GM12875 (cell line): ENCODE measurements around the gene CAMSAP3.

ENCODE experiments used
- H3K4me3 ChIP-seq: one replicate; pipeline ENCODE4 v1.5.1; 2011; ENCODE audit warnings: low read depth, low read length, control low read depth
- TF ChIP-seq, protein P1 (sequence below): IDR thresholded peaks from 2 replicates; pipeline ENCODE4 v1.5.1; 2011; ENCODE audit warnings: low read depth, mild to moderate bottlenecking, control low read depth, inconsistent platforms, low read length, moderate library complexity, borderline replicate concordance; ENCODE audit not compliant: insufficient read depth

The CAMSAP3 gene

GRCh38 chr19:7597689-7598088 lies 2.0 kb downstream of the CAMSAP3 start:
- H3K4me3 ChIP-seq, result no peak overlapping the region
- TF ChIP-seq, protein P1, sequence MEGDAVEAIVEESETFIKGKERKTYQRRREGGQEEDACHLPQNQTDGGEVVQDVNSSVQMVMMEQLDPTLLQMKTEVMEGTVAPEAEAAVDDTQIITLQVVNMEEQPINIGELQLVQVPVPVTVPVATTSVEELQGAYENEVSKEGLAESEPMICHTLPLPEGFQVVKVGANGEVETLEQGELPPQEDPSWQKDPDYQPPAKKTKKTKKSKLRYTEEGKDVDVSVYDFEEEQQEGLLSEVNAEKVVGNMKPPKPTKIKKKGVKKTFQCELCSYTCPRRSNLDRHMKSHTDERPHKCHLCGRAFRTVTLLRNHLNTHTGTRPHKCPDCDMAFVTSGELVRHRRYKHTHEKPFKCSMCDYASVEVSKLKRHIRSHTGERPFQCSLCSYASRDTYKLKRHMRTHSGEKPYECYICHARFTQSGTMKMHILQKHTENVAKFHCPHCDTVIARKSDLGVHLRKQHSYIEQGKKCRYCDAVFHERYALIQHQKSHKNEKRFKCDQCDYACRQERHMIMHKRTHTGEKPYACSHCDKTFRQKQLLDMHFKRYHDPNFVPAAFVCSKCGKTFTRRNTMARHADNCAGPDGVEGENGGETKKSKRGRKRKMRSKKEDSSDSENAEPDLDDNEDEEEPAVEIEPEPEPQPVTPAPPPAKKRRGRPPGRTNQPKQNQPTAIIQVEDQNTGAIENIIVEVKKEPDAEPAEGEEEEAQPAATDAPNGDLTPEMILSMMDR, result no peak

DNA sequence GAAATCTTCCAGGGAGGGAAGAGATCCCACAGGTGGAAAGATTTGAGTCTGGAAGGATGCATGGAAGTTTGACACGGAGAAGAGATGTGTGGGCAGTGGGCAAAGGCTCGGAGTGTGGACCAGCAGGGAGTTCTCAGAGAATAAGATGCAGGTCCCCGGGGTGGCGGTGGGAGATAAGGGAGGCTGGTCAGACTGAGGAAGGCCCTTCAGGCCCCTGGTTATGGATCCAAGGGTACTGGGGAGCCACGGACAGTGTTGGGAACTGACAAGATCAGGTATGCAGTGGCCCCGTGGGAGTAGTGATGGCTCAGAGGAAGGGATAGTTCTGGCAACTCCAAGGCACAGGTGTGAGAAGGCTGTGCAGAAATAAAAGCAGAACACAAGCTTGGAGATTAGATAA lies 2.5 kb downstream of the CAMSAP3 start:
- H3K4me3 ChIP-seq, result no peak overlapping the region
- TF ChIP-seq, protein P1, result no peak

DNA sequence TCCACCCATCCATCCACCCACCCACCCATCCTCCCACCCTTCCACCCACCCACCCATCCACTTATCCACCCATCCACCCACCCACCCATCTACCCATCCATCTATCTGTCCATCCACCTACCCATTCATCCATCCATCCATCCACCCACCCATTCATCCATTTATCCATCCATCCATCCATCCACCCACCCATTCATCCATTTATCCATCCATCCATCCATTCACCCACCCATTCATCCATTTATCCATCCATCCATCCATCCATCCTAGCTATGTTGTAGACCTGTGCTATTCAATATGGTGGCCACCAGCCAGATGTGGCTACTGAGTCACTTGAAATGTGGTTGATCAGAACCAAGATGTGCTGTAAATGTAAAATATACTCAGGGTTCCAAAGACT lies 5.1 kb downstream of the CAMSAP3 start:
- no peak overlapping the region for H3K4me3 ChIP-seq
- TF ChIP-seq, protein P1, result no peak

DNA sequence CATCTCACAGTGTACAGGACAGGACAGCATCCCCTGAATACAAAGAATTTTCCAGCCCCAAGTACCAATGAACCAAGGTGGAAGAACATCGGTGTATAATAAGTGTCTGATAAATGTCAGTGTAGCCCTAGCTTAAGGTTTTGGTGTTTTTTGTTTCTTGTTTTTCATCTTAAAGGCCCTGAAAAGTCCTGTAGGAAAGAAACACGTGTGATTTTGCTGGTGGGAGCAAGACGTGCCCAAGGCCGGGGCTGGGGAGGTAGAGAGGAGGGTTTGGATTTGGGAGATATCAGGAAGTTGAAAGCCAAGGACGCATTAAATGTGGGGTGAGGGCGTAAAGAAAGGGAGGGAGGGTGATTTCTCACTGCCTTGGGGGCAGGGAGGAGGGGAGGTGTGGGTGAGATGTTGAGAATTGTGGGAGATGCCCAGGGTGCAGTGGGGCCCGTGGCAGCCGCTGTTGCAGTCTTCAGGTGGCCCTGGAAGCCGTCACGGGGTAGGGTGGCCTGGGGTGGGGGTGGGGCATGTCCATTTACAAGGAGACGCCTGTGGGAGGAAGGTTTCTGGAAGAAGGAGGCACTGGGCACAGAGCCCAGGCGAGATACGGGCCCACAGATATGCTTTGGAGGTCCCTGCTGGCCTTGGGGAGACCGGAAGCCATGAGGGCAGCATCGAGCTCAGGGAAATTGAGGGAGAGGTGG lies 6.7 kb downstream of the CAMSAP3 start:
- TF ChIP-seq, protein P1, result no peak
- no peak overlapping the region for H3K4me3 ChIP-seq

DNA sequence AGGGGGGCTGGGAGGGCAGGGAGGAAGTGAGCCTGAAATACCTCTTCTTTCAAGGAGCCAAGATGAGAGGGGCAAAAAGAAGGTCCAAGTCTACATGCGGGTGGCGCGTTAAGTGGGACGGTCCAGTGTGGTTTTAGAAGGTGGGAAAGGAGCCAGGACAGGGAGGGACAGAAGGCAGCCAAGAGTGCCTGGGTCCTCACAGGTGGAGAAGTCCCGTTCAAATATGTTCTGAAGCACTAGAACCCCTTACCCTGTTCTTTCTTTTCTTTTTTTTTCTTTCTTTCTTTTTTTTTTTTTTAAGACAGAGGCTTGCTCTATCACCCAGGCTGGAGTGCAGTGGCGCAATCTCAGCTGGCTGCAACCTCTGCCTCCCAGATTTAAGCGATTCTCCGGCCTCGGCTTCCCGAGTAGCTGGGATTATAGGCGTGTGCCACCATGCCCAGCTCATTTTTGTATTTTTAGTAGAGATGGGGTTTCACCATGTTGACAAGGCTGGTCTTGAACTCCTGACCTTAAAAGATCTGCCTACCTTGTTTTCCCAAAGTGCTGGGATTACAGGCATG lies 7.4 kb downstream of the CAMSAP3 start:
- TF ChIP-seq, protein P1, result no peak

DNA sequence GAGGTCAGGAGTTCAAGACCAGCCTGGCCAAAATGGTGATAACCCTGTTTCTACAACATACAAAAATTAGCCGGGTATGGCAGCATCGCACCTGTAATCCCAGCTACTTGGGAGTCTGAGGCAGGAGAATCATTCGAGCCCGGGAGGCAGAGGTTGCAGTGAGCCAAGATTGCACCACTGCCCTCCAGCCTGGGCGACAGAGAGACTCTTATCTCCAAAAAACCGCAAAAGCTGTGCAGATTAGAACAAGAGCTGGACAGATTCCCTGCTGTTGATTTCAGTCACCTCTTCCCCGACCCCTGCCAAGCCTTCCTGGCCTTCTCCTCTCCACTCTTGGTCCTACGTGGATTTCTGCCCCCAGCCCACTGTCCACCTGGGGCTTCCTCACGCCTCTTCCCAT lies 8.3 kb downstream of the CAMSAP3 start:
- no peak overlapping the region for H3K4me3 ChIP-seq
- TF ChIP-seq, protein P1, result no peak

More for the DNA sequence above, 7.4 kb downstream of the CAMSAP3 start:
- no peak overlapping the region for H3K4me3 ChIP-seq

DNA sequence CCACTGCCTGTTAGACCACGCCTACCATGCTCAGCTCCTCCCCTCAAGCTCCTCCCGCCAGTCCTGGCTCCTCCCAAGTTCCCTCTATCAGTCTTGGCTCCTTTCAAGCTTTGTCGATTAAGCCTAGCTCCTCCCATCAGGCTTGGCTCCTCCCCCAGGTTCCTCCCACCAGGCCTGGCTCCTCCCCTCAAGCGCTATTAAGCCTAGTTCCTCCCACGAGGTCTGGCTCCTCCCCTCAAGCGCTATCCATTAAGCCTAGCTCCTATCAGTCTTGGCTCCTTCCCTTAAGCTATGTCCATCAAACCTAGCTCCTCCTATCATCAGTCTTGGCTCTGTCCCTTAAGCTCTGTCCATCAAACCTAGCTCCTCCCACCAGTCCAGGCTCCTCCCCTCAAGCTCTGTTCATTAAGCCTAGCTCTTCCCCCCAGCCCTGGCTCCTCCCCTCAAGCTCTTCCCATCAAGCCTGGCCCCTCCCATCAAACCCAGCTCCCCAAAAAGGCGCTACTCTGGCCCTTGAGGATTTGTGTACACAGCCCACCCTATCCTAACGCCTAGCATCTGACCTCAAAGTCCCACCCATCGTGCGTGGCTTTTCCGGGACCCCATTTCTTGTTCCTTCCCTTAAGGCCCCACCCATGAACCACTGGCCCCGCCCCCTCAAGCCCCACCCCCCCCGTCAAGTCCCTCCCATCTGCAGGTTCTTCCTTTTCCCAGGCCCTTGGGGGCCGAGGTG lies 10.0 kb downstream of the CAMSAP3 start:
- TF ChIP-seq, protein P1, result no peak
- no peak overlapping the region for H3K4me3 ChIP-seq
